Endothelial cell of umbilical vein (primary cell): ENCODE results near the gene ZNF649. TPM values are rescaled to one million over a fixed set of nuclear protein-coding genes. Genes with fewer than 3 reads are reported as not detected.

Experiments
- BruUV-seq: library from RNA; stranded (reverse); fragments of 400-500 nt; replicated peaks from 2 replicates; lab custom pipeline; 2021; lab: Mats Ljungman, UMichigan
- CTCF ChIA-PET: fragments of 300-600, 350-600 bp; sonication (Branson Sonifier 250); formaldehyde crosslinking; loops from one replicate; lab custom pipeline; 2021; ENCODE audit warnings: antibody characterized with exemption, inconsistent platforms; lab: Charles Lee
- POLR2A ChIA-PET: fragments of 300-600, 350-600 bp; sonication (Branson Sonifier 250); formaldehyde crosslinking; loops from one replicate; lab custom pipeline; 2021; ENCODE audit warnings: antibody characterized with exemption, inconsistent platforms; lab: Charles Lee
- DNase-seq: peaks from one replicate; pipeline ENCODE4 v3.0.0-alpha.2; 2011; ENCODE audit warnings: low read depth, low spot score
- FAIRE-seq: peaks from 2 replicates; lab custom pipeline; 2011; peaks lifted over from hg19 to GRCh38; lab: Jason Lieb, UNC
- H2AFZ ChIP-seq: 2 replicates; pipeline ENCODE4 v1.6.0; 2012; ENCODE audit warnings: low read depth, low read length, control low read depth, inconsistent platforms
- H3K27ac ChIP-seq: 2 replicates; pipeline ENCODE4 v1.5.1; 2011; ENCODE audit warnings: low read depth, mild to moderate bottlenecking, control low read depth, low read length, moderate library complexity; ENCODE audit not compliant: insufficient read depth
- H3K27me3 ChIP-seq, 2 experiments: 2 replicates each; pipeline versions ENCODE4 v1.6.0 to v1.6.1; 2011; ENCODE audit warnings: low read length in 2 of 2, mixed read lengths in 1 of 2; ENCODE audit not compliant: control insufficient read depth in 2 of 2, insufficient read depth in 2 of 2
- H3K36me3 ChIP-seq, 2 experiments: 2 replicates in 1 of 2; 3 replicates in 1 of 2; pipeline ENCODE4 v1.5.1; 2011; ENCODE audit warnings: low read length in 2 of 2, mild to moderate bottlenecking in 1 of 2, moderate library complexity in 1 of 2; ENCODE audit not compliant: control insufficient read depth in 2 of 2, insufficient read depth in 2 of 2; ENCODE audit errors: extremely low read depth in 1 of 2
- H3K4me1 ChIP-seq: 3 replicates; pipeline ENCODE4 v1.5.1; 2011; ENCODE audit warnings: mild to moderate bottlenecking, low read length; ENCODE audit not compliant: control insufficient read depth, insufficient read depth; ENCODE audit errors: extremely low read depth
- H3K4me2 ChIP-seq: 2 replicates; pipeline ENCODE4 v1.6.1; 2011; ENCODE audit warnings: low read length, control low read depth, mixed read lengths; ENCODE audit not compliant: insufficient read depth
- H3K4me3 ChIP-seq, 3 experiments: fragments of 200-600 bp in 1 of 3; sonication (generic), shearing (Covaris generic) in 1 of 3; replicated peaks in 1 of 3; 2 replicates each; pipeline ENCODE4 v1.5.1; 2011 to 2016; ENCODE audit warnings: control low read depth in 3 of 3, low read length in 3 of 3, mild to moderate bottlenecking in 2 of 3, inconsistent platforms in 1 of 3, low read depth in 1 of 3, moderate library complexity in 1 of 3; ENCODE audit not compliant: insufficient read depth in 1 of 3
- H3K79me2 ChIP-seq: 2 replicates; pipeline ENCODE4 v1.6.0; 2012; ENCODE audit warnings: low read length, inconsistent platforms; ENCODE audit not compliant: control insufficient read depth, insufficient read depth
- H3K9ac ChIP-seq: replicated peaks from 2 replicates; pipeline ENCODE3; 2011; ENCODE audit warnings: low read length, control low read depth; ENCODE audit not compliant: insufficient read depth; ENCODE audit errors: extremely low read depth
- H3K9me1 ChIP-seq: replicated peaks from 3 replicates; pipeline ENCODE4 v1.6.0; 2011; ENCODE audit warnings: mild to moderate bottlenecking, low read length; ENCODE audit not compliant: control insufficient read depth, insufficient read depth; ENCODE audit errors: extremely low read depth
- H3K9me3 ChIP-seq: replicated peaks from 2 replicates; pipeline ENCODE4 v1.5.1; 2012; ENCODE audit warnings: low read length, inconsistent platforms; ENCODE audit not compliant: control insufficient read depth, insufficient read depth
- H4K20me1 ChIP-seq: replicated peaks from 2 replicates; pipeline ENCODE3; 2011; ENCODE audit warnings: mild to moderate bottlenecking, low read length; ENCODE audit not compliant: control insufficient read depth, insufficient read depth; ENCODE audit errors: extremely low read depth
- FOS ChIP-seq: IDR thresholded peaks from 2 replicates; pipeline ENCODE4 v1.6.1; 2011; ENCODE audit warnings: mild to moderate bottlenecking, low read length, moderate library complexity, borderline replicate concordance; ENCODE audit not compliant: insufficient read depth
- GATA2 ChIP-seq: IDR thresholded peaks from 2 replicates; pipeline ENCODE4 v1.7.0; 2011; ENCODE audit warnings: low read depth, mild to moderate bottlenecking, moderate library complexity, mixed read lengths, low read length; ENCODE audit not compliant: insufficient read length, insufficient read depth
- MYC ChIP-seq: IDR thresholded peaks from one replicate; pipeline ENCODE4 v1.6.1; 2011; ENCODE audit warnings: mild to moderate bottlenecking, low read depth, low read length
- POLR2A ChIP-seq: IDR thresholded peaks from 2 replicates; pipeline ENCODE4 v1.6.1; 2012; ENCODE audit warnings: low read depth, mild to moderate bottlenecking, control low read depth, low read length
- POLR2AphosphoS5 ChIP-seq: IDR thresholded peaks from 2 replicates; pipeline ENCODE4 v1.6.1; 2012; ENCODE audit warnings: low read depth, mild to moderate bottlenecking, control low read depth, low read length, moderate library complexity; ENCODE audit not compliant: insufficient read depth
- dilution Hi-C: fragments of 300-500 bp; cut with MboI; formaldehyde crosslinking; loops from one replicate; pipeline ENCODE4 v1.15.0; 2019; ENCODE audit warnings: low sequenced_read_pairs; ENCODE audit not compliant: extremely low pct_ligation_motif_present
- intact Hi-C: fragments of 100-400 bp; cut with micrococcal nuclease; formaldehyde crosslinking; loops from one replicate; pipeline ENCODE4 v1.10.0; 2022
- polyA plus RNA-seq, 4 experiments: library from polyadenylated mRNA; depleted of rRNA in 3 of 4; stranded (reverse) in 3 of 4; unstranded in 1 of 4; fragments of >200 nt; gene quantifications; 2 replicates each; pipeline versions ENCODE4 v1.2.1 to v1.2.3, GENCODE V29; 2011 to 2012; ENCODE audit warnings: missing spikeins in 1 of 4
- total RNA-seq: library from RNA; stranded (reverse); gene quantifications from 2 replicates; pipeline ENCODE4 v1.2.3, GENCODE V29; 2021

The ZNF649 gene
- total and polyA plus RNA-seq, 2 donors (not counting 3 experiments of a cell fraction or from before 2014, with no cell fraction given) = 2.0 to 8.6 TPM

DNA sequence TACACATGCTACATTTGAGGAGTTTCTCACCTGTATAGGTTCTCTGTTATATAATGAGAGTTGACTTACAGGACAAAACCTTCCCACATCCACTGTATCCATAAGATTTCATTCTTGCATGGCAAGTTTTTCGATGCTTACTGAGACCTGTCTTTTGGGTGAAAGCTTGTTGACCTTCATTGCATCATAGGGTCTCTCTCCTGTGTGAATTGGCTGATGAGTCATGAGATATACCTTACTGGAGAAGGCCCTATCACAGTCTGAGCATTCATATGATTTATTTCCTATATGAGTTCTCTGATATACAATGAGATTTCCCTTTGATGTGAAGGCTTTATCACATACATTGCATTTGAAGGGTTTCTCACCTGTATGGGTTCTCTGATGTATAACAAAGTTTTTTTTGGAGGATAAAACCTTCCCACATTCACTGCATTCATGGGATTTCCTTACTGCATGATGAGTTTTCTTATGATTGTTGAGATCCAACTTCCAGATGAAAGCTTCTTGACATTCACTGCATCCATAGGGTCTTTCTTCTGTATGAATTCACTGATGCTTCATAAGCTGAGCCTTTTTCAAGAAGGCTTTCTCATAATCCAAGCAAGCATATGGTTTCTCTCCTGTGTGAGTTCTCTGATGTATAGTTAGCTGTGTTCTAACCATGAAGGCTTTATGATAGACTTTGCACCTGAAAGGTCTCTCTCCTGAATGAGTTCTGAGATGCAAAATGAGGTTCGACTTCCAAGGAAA lies 42.8 kb downstream of the ZNF649 start:
- CTCF ChIA-PET = no interaction called here
- no peaks in the 10 kb centered on the region for H3K36me3 ChIP-seq
- no peaks in the 10 kb centered on the region for H3K4me1 ChIP-seq
- no peak overlapping the region for H2AFZ ChIP-seq
- H3K27ac ChIP-seq = no peak overlapping the region
- TF ChIP-seq POLR2AphosphoS5 = no peak
- TF ChIP-seq FOS = no peak
- no peak for TF ChIP-seq POLR2A
- no peak for TF ChIP-seq GATA2
- TF ChIP-seq MYC = no peak
- FAIRE-seq (no peak), DNase-seq (no peak)
- H4K20me1 ChIP-seq = no peaks in the 10 kb centered on the region
- H3K27me3 ChIP-seq = no peaks in the 10 kb centered on the region
- no peak overlapping the region for H3K4me2 ChIP-seq
- intact Hi-C loops (no loop called here), dilution Hi-C loops (no loop called here)
- BruUV-seq = no TSS peak
- no peaks in the 10 kb centered on the region for H3K9me1 ChIP-seq
- no peaks in the 10 kb centered on the region for H3K79me2 ChIP-seq
- H3K9me3 ChIP-seq = peaks cover 15% of the 10 kb centered on the region
- H3K4me3 ChIP-seq = no peak overlapping the region
- H3K9ac ChIP-seq = no peak overlapping the region
- POLR2A ChIA-PET = no interaction called here

Other genes starting within 250 kb of the ZNF649 start
- 34.4 and 41.1 TPM in 2 replicates for gene SPACA6, start 211.7 kb downstream of the ZNF649 start, total RNA-seq
- 11.9 and 14.5 TPM in 2 replicates for gene SPACA6, start 211.7 kb downstream of the ZNF649 start, polyA plus RNA-seq
- not detected in 2 replicates for gene HAS1, start 181.0 kb downstream of the ZNF649 start, total RNA-seq
- not detected in 2 replicates for gene HAS1, start 181.0 kb downstream of the ZNF649 start, polyA plus RNA-seq
- gene FPR1, start 153.1 kb downstream of the ZNF649 start, total RNA-seq = not detected in 2 replicates
- not detected in 2 replicates for gene FPR1, start 153.1 kb downstream of the ZNF649 start, polyA plus RNA-seq
- gene FPR2, start 143.8 kb downstream of the ZNF649 start, total RNA-seq = not detected in 2 replicates
- gene FPR2, start 143.8 kb downstream of the ZNF649 start, polyA plus RNA-seq = not detected in 2 replicates
- not detected in 2 replicates for gene FPR3, start 109.9 kb downstream of the ZNF649 start, total RNA-seq
- not detected in 2 replicates for gene FPR3, start 109.9 kb downstream of the ZNF649 start, polyA plus RNA-seq
- 3.2 and 4.0 TPM in 2 replicates for gene ZNF577, start 17.1 kb downstream of the ZNF649 start, total RNA-seq
- 3.1 and 4.7 TPM in 2 replicates for gene ZNF577, start 17.1 kb downstream of the ZNF649 start, polyA plus RNA-seq
- gene ZNF613, start 22.5 kb upstream of the ZNF649 start, total RNA-seq = 4.4 and 6.5 TPM in 2 replicates
- 1.7 and 2.1 TPM in 2 replicates for gene ZNF613, start 22.5 kb upstream of the ZNF649 start, polyA plus RNA-seq
- 8.4 and 9.8 TPM in 2 replicates for gene ZNF350, start 81.8 kb upstream of the ZNF649 start, total RNA-seq
- gene ZNF350, start 81.8 kb upstream of the ZNF649 start, polyA plus RNA-seq = 2.1 and 2.6 TPM in 2 replicates
- gene ZNF615, start 103.2 kb upstream of the ZNF649 start, total RNA-seq = 4.5 and 5.1 TPM in 2 replicates
- gene ZNF615, start 103.2 kb upstream of the ZNF649 start, polyA plus RNA-seq = 1.4 TPM in 2 replicates
- gene ZNF614, start 123.4 kb upstream of the ZNF649 start, total RNA-seq = 5.6 and 7.8 TPM in 2 replicates
- 2.1 and 2.5 TPM in 2 replicates for gene ZNF614, start 123.4 kb upstream of the ZNF649 start, polyA plus RNA-seq
- gene ZNF432, start 143.8 kb upstream of the ZNF649 start, total RNA-seq = 8.9 and 10.9 TPM in 2 replicates
- 3.5 TPM in 2 replicates for gene ZNF432, start 143.8 kb upstream of the ZNF649 start, polyA plus RNA-seq
- 17.7 and 18.6 TPM in 2 replicates for gene ZNF841, start 190.7 kb upstream of the ZNF649 start, total RNA-seq
- gene ZNF841, start 190.7 kb upstream of the ZNF649 start, polyA plus RNA-seq = 5.2 and 5.5 TPM in 2 replicates
- 8.7 and 9.1 TPM in 2 replicates for gene ZNF616, start 234.9 kb upstream of the ZNF649 start, total RNA-seq
- gene ZNF616, start 234.9 kb upstream of the ZNF649 start, polyA plus RNA-seq = 1.1 and 1.7 TPM in 2 replicates